OCI-LY3 (cell line): Measurements from ENCODE around the gene WIPF3.

Source experiments
- H2AFZ ChIP-seq: fragments of 200-600, 300-600 bp; shearing (Covaris generic); 2 replicates; pipeline ENCODE4 v1.6.0; 2014; ENCODE audit warnings: antibody characterized with exemption, low read depth, low read length
- H3K27ac ChIP-seq: fragments of 200-600, 300-600 bp; sonication (generic); 2 replicates; pipeline ENCODE4 v1.5.1; 2014; ENCODE audit warnings: mild to moderate bottlenecking, low read length, moderate library complexity, mixed read lengths
- H3K27me3 ChIP-seq: fragments of 200-600, 300-600 bp; sonication (generic); 2 replicates; pipeline ENCODE4 v1.6.1; 2014; ENCODE audit warnings: low read depth, low read length, mixed read lengths
- H3K36me3 ChIP-seq: fragments of 200-600, 300-600 bp; sonication (generic); replicated peaks from 2 replicates; pipeline ENCODE3; 2014; ENCODE audit warnings: low read depth, low read length, mixed read lengths
- H3K4me1 ChIP-seq: fragments of 300-600, 200-600 bp; sonication (generic); 2 replicates; pipeline ENCODE4 v1.6.1; 2014; ENCODE audit warnings: low read length, mixed read lengths
- H3K4me2 ChIP-seq: fragments of 200-600, 300-600 bp; sonication (generic); 2 replicates; pipeline ENCODE4 v1.6.1; 2014; ENCODE audit warnings: low read length, mixed read lengths
- H3K4me3 ChIP-seq: fragments of 300-600, 200-600 bp; sonication (generic); 2 replicates; pipeline ENCODE4 v1.5.1; 2014; ENCODE audit warnings: antibody characterized with exemption, mild to moderate bottlenecking, low read length, moderate library complexity
- H3K79me2 ChIP-seq: fragments of 300-600, 200-600 bp; shearing (Covaris generic); 2 replicates; pipeline ENCODE4 v1.6.1; 2014; ENCODE audit warnings: mild to moderate bottlenecking, low read length, mixed read lengths
- H3K9ac ChIP-seq: fragments of 300-600, 200-600 bp; shearing (Covaris generic); 2 replicates; pipeline ENCODE4 v1.6.0; 2014; ENCODE audit warnings: mild to moderate bottlenecking, low read length, moderate library complexity
- H3K9me3 ChIP-seq: fragments of 200-600, 300-600 bp; shearing (Covaris generic); 2 replicates; pipeline ENCODE4 v1.6.1; 2014; ENCODE audit warnings: low read length, mixed read lengths; ENCODE audit not compliant: insufficient read depth
- H4K20me1 ChIP-seq: fragments of 200-600, 300-600 bp; sonication (generic); 2 replicates; pipeline ENCODE4 v1.6.1; 2016; ENCODE audit warnings: low read length, mixed read lengths; ENCODE audit not compliant: insufficient read depth
- EZH2phosphoT487 ChIP-seq: fragments of 200-600 bp; shearing (Covaris generic); IDR thresholded peaks from 2 replicates; pipeline ENCODE4 v1.6.1; 2018; ENCODE audit warnings: antibody characterized with exemption, mixed run types, low read depth
- TF ChIP-seq, protein P1 (sequence below): fragments of 200-600, 300-600 bp; sonication (generic); IDR thresholded peaks from 2 replicates; pipeline ENCODE4 v1.5.1; 2014; ENCODE audit warnings: antibody characterized with exemption, low read length, low read depth

The WIPF3 gene

DNA sequence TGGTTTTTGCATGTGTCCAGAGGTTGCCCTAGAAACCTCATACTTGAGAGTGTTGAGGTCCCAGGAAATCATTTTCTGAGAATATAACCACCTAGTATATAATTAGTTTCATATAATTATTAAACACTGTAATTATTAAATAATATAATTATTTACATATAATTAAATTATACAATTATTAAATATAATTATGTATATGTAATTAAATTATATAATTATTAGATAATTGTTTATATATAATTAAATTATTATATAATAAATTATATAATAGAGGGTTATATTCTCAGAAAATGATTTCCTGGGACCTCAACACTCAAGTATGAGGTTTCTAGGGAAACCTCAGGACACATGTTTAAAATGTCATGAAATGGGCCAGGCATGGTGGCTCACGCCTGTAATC, 155.7 kb downstream of the WIPF3 start:
- H2AFZ ChIP-seq = no peak overlapping the region
- H3K9ac ChIP-seq = no peak overlapping the region
- no peak overlapping the region for H3K27ac ChIP-seq
- no peaks in the 10 kb centered on the region for H3K9me3 ChIP-seq
- H3K36me3 ChIP-seq = no peaks in the 10 kb centered on the region
- no peak overlapping the region for H3K4me2 ChIP-seq
- no peaks in the 10 kb centered on the region for H3K79me2 ChIP-seq
- no peaks in the 10 kb centered on the region for H3K27me3 ChIP-seq
- no peak for TF ChIP-seq EZH2phosphoT487
- TF ChIP-seq, protein P1, sequence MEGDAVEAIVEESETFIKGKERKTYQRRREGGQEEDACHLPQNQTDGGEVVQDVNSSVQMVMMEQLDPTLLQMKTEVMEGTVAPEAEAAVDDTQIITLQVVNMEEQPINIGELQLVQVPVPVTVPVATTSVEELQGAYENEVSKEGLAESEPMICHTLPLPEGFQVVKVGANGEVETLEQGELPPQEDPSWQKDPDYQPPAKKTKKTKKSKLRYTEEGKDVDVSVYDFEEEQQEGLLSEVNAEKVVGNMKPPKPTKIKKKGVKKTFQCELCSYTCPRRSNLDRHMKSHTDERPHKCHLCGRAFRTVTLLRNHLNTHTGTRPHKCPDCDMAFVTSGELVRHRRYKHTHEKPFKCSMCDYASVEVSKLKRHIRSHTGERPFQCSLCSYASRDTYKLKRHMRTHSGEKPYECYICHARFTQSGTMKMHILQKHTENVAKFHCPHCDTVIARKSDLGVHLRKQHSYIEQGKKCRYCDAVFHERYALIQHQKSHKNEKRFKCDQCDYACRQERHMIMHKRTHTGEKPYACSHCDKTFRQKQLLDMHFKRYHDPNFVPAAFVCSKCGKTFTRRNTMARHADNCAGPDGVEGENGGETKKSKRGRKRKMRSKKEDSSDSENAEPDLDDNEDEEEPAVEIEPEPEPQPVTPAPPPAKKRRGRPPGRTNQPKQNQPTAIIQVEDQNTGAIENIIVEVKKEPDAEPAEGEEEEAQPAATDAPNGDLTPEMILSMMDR = no peak
- no peaks in the 10 kb centered on the region for H3K4me1 ChIP-seq
- H3K4me3 ChIP-seq = no peak overlapping the region
- no peaks in the 10 kb centered on the region for H4K20me1 ChIP-seq

DNA sequence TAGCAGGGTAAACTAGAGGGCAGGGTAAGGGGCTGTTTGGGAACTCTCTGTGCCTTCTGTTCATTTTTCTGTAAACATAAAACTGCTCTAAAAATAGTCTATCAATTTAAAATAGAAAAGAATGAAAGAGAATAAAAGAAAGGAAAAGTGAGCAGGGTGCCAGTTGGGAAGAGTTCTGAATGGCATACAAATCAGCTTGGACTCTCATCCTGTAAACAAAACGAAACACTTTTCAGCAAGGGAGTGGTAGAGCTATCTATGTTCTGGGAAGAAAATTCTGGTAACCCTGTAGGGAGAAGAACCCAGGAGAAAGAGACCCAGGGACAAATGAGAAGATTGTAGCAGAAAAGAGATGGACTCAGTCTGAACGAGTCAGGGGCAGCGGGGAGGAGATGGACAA, 158.7 kb downstream of the WIPF3 start:
- no peaks in the 10 kb centered on the region for H3K27me3 ChIP-seq
- H3K9ac ChIP-seq = no peak overlapping the region
- no peaks in the 10 kb centered on the region for H3K9me3 ChIP-seq
- H3K4me3 ChIP-seq = no peak overlapping the region
- H3K27ac ChIP-seq = no peak overlapping the region
- H2AFZ ChIP-seq = no peak overlapping the region
- no peaks in the 10 kb centered on the region for H4K20me1 ChIP-seq
- H3K36me3 ChIP-seq = no peaks in the 10 kb centered on the region
- no peaks in the 10 kb centered on the region for H3K79me2 ChIP-seq
- TF ChIP-seq EZH2phosphoT487 = no peak
- TF ChIP-seq, protein P1 = no peak
- H3K4me1 ChIP-seq = no peaks in the 10 kb centered on the region
- no peak overlapping the region for H3K4me2 ChIP-seq
